ENCODE data around the gene CFAP45. TPM values are rescaled to one million over a fixed set of nuclear protein-coding genes. Genes with fewer than 3 reads are reported as not detected.

Gene CFAP45
- total and polyA plus RNA-seq, 9 of the 15 experiments (the other 6 are each of a cell fraction or from before 2014, with no cell fraction given): 0.65 to 2.4 (median 1.5) TPM

GRCh38 chr1:159921700-159922504 lies 21.9 kb upstream of the CFAP45 start (continued):
- TF ChIP-seq GATA2 (CRISPR knock-in tag; IDR thresholded peaks at IDR 0.05) (peak; percentile 46; the same call in 1 of the 2 replicates), ASH1L (IDR thresholded peaks at IDR 0.05; ENCODE audit: borderline replicate concordance, low read depth, partially characterized antibody) (no peak), MXI1 (IDR thresholded peaks at IDR 0.05; ENCODE audit: low read depth, low read length) (no peak), BMI1 (IDR thresholded peaks at IDR 0.05; ENCODE audit: low read length) (no peak), ZBTB9 (CRISPR knock-in tag; IDR thresholded peaks at IDR 0.05) (no peak), POLR3A (IDR thresholded peaks at IDR 0.05; ENCODE audit: borderline replicate concordance, extremely low read depth, insufficient read depth, insufficient read length) (no peak), TRIM28 (IDR thresholded peaks at IDR 0.05) (no peak), POU5F1 (IDR thresholded peaks at IDR 0.05; ENCODE audit: borderline replicate concordance, low read depth, low read length, partially characterized antibody) (no peak), ZNF134 (CRISPR knock-in tag; conservative IDR thresholded peaks at IDR 0.05) (no peak), FIP1L1 (IDR thresholded peaks at IDR 0.05; ENCODE audit: low read depth, low read length, poor library complexity, severe bottlenecking) (no peak), ZNF316 (IDR thresholded peaks at IDR 0.05) (no peak), XRCC5 (IDR thresholded peaks at IDR 0.05; ENCODE audit: low read depth, low read length) (no peak), TRIM24 (IDR thresholded peaks at IDR 0.05) (no peak), CBX8 (IDR thresholded peaks at IDR 0.05; ENCODE audit: borderline replicate concordance, extremely low read depth, low read depth, low read length, poor library complexity, severe bottlenecking) (no peak), HNRNPH1 (optimal IDR thresholded peaks at IDR 0.05; ENCODE audit: low read depth, low read length) (no peak), ZNF311 (CRISPR knock-in tag; IDR thresholded peaks at IDR 0.05) (no peak), ZNF830 (CRISPR knock-in tag; IDR thresholded peaks at IDR 0.05) (no peak), TOE1 (IDR thresholded peaks at IDR 0.05; ENCODE audit: borderline replicate concordance) (no peak), TOE1 (CRISPR knock-in tag; IDR thresholded peaks at IDR 0.05; ENCODE audit: borderline replicate concordance, low read depth) (no peak), CREB3L1 (IDR thresholded peaks at IDR 0.05; ENCODE audit: borderline replicate concordance, low read depth) (no peak), RCOR1 (IDR thresholded peaks at IDR 0.05; ENCODE audit: borderline replicate concordance in 1 of 2, low read depth in 2 of 2, low read length in 2 of 2) (no peak; a peak in 2 of 4 replicates), TCF3 (CRISPR knock-in tag; IDR thresholded peaks at IDR 0.05) (peak; percentile 82), ZNF444 (CRISPR knock-in tag; IDR thresholded peaks at IDR 0.05) (no peak), BRD4 (IDR thresholded peaks at IDR 0.05) (no peak), PCBP1 (IDR thresholded peaks at IDR 0.05; ENCODE audit: low read depth, low read length, poor library complexity, severe bottlenecking) (no peak), WHSC1 (IDR thresholded peaks at IDR 0.05; ENCODE audit: low read length) (no peak), ZNF764 (CRISPR knock-in tag; IDR thresholded peaks at IDR 0.05; ENCODE audit: low read depth) (no peak), FOXA3 (CRISPR knock-in tag; conservative IDR thresholded peaks at IDR 0.05 in 1 of 2, IDR thresholded peaks at IDR 0.05 in 1 of 2) (no peak)

Data from K562 (cell line).